GM12873 (cell line): ENCODE measurements around the gene WNT7A.

ENCODE experiments used
- TF ChIP-seq, protein P1 (sequence below): IDR thresholded peaks from 2 replicates; pipeline ENCODE4 v1.5.1; 2012; ENCODE audit warnings: low read depth, mild to moderate bottlenecking, moderate library complexity, low read length, control low read depth; ENCODE audit not compliant: insufficient read depth; ENCODE audit errors: missing control alignments

The WNT7A gene

DNA sequence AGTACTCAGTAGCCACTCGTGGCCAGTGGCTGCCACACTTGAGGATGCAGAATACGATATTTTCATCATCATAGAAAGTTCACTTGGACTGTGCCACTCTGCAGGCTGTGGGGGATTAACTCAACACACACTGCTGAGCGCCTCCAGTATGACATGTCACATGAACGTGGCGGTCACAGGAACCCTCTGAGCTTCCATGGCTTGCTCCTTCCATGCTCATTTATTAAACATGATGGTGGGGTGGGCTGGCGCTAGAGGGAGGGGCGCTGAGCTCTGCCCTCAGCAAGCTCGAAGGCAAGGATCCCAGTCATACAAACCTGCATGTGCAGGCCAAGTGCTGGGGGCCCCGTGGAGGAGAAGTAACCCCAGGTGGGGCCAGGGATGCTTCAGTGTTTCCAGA is 85.5 kb downstream of the WNT7A start:
- TF ChIP-seq, protein P1, sequence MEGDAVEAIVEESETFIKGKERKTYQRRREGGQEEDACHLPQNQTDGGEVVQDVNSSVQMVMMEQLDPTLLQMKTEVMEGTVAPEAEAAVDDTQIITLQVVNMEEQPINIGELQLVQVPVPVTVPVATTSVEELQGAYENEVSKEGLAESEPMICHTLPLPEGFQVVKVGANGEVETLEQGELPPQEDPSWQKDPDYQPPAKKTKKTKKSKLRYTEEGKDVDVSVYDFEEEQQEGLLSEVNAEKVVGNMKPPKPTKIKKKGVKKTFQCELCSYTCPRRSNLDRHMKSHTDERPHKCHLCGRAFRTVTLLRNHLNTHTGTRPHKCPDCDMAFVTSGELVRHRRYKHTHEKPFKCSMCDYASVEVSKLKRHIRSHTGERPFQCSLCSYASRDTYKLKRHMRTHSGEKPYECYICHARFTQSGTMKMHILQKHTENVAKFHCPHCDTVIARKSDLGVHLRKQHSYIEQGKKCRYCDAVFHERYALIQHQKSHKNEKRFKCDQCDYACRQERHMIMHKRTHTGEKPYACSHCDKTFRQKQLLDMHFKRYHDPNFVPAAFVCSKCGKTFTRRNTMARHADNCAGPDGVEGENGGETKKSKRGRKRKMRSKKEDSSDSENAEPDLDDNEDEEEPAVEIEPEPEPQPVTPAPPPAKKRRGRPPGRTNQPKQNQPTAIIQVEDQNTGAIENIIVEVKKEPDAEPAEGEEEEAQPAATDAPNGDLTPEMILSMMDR, result no peak

DNA sequence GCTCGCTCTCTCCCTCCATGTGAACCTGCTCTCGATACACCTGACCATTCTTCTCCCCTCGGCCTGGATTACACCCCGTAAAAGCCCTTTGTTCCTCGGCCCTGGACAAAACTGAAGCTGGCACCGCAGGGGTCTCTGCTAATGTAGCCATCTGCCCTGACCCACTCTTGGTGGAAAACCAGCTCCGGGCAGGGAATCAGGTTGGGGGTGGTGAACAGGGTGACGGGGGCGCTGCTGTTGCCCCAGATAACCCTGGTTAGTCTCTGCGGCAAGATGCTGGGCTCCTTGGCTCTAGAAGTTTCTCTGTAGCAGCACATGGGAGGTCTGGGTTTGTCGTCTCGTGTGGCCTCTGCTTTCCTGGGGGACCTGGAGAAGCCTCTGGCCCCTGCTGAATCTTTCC is 86.4 kb downstream of the WNT7A start:
- TF ChIP-seq, protein P1, result no peak

DNA sequence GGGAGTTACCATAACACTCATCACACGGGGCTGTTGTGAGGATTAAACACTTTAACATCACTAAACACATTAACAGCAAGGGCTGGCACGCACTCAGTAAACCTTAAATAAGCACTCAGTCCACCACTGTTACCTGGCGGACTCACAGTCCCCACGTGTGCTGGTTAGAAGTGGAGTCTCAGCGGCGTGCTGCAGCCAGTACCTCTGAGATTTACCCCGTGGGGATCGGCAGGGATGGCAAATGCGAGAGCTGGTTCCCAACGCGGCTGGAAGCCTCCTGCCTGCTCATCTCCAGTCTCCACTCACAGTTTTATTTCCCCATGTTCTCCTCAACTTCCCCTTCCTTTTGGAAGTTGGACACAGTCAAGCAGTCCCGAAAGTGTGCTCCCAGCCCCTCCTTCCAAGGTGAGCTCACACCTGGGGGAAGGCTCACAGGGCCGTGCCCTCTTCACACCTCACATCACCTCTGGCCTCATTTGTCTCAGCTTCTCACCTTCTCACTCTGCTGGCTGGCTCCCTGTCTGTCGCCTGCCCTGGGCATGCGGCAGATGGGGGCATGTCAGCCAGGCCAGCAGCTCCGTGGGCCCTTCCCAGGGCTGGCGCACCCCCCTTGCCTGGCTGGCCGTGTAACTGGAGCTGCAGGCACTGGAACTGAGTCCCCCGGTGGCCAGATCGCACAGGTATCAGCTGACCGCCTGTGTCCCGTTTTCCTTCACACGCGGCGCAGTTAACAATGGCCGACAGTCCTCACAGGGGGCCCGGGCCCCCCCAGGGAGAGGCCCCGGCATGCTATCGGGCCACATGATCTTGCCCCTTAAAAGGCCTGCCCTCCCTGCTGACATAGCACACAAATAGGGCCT is 87.1 kb downstream of the WNT7A start:
- TF ChIP-seq, protein P1, result no peak

DNA sequence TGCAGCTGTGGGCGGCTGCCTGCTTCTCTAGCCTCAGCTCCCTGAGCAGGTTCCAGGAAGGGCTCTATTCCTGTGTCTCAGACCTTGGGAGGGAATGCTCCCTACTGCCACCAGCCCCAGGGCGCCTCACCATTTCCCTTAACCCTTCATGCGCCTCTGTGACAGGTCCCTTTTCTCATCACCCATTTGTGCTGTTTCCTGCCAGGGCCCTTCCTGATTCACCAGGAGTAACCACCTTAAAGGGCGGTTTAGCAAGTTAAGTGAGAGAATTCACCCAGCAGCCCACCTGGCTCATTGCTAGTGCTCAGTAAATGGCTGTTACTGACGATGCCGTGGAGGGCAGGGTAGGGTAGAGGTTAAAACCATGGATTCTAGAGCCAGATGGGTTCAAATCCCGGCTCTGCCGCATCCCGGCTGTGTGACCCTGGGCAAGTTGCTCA is 87.8 kb downstream of the WNT7A start:
- TF ChIP-seq, protein P1, result no peak

DNA sequence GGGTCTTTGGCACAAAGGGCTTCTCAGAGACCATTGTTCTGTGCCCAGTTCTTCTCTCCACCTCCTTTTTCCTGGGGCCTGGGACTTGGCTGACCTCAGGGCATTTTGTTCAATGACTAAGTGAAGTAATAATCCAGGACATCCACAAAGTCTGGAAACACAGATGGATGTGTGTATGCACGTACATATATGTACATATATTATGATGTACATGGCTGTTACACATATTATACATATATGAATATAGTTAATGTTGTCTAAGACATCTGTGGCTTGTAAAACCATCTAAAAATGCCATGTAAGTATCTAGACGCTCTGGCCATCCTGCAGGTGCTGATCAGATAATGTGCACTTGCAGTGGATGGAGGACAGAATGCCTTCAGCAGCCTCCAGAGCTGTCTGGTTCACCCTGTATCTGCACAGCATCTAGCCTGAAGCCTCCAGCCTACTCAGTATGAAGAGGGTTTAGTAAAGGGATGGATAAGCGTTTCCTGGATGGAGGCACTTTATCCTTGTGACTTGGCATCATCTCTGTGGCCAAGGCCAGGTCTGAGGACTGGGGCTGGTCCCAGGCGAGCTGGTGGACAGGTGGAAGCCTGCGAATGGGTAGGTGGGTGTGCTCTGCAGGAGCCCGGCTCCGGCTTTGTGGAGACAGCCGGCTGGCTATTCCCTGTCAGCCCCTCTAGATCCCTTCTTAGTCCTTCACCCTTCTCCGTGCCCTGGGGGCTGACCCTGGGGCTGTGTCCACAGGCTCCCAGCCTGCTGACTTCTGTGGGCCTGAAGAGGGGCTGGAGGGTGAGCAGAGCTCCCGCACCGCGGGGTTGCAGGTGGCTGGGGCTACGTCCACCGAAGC is 88.4 kb downstream of the WNT7A start:
- TF ChIP-seq, protein P1, result no peak

DNA sequence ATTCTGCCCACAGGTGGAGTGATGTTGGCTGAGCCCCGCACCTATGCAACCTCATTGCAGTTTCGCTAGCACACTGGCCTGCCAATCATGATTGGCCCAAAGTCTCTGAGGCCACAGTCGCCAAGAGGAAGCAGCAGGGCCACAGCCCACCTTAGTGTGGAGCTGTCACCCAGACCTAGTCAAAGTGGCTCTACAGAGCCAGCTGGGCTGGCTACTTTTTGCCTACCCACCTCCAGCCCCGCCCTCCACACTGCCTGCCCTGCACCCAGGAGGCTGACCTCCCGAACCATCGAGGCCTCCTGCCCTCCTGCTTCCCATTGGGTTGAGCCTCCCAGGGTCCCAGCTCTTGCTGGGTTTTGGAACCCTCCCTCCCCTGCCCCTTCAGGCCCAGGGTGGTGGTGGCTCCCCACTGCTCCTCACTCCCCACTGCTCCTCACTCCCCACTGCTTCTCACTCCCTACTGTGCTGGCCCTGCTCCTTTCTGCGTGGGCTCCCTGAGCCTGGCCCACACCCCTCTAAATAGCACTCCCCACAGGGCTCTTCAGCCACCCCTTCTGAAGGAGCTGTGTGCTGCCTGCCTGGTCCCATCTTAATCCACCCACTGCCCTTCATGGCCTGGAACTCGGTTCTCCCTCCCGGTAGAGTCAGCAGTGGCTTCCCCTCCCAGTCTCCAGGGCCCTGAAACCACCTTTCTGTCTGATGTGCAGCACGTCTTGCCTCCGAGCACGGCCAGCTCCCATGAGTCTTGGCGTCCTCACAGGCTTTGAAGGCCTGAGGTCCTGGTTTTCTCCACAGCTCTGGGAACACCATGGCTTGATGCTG is 89.3 kb downstream of the WNT7A start:
- TF ChIP-seq, protein P1, result no peak
